Muscle of leg (tissue), 11 donors: ENCODE results near the gene RNF150. TPM values are rescaled to one million over a fixed set of nuclear protein-coding genes. Genes with fewer than 3 reads are reported as not detected.

Source experiments
- DNase-seq: peaks from one replicate; pipeline ENCODE4 v3.0.0; 2013
- H3K27ac ChIP-seq: one replicate; pipeline ENCODE4 v1.5.1; 2013; ENCODE audit warnings: mild to moderate bottlenecking, low read length, control low read depth
- H3K27me3 ChIP-seq: one replicate; pipeline ENCODE4 v1.6.1; 2013; ENCODE audit warnings: low read length; ENCODE audit not compliant: control insufficient read depth, insufficient read depth
- H3K36me3 ChIP-seq: one replicate; pipeline ENCODE4 v1.6.1; 2013; ENCODE audit warnings: low read length; ENCODE audit not compliant: control insufficient read depth, insufficient read depth
- H3K4me1 ChIP-seq: one replicate; pipeline ENCODE4 v1.6.1; 2013; ENCODE audit warnings: low read length; ENCODE audit not compliant: control insufficient read depth, insufficient read depth
- H3K4me3 ChIP-seq: one replicate; pipeline ENCODE4 v1.5.1; 2013; ENCODE audit warnings: low read length, control low read depth
- H3K9me3 ChIP-seq: replicated peaks from 2 replicates; pipeline ENCODE4 v1.6.1; 2013; ENCODE audit warnings: low read depth, low read length; ENCODE audit not compliant: control insufficient read depth
- WGBS: methylation state at CpG from one replicate; pipeline ENCODE4 v1.1.5; 2013; ENCODE audit warnings: missing lambda C conversion rate; ENCODE audit not compliant: insufficient coverage; 5-methylcytosine and 5-hydroxymethylcytosine counted together
- polyA plus RNA-seq, 8 donors: library from polyadenylated mRNA; unstranded; fragments of 120-200 nt; gene quantifications; one replicate each; pipeline versions ENCODE4 v1.2.1 to v1.2.3, GENCODE V29; 2013; ENCODE audit warnings: inconsistent platforms in 1 of 8, low replicate concordance in 1 of 8; ENCODE audit not compliant: insufficient read length in 8 of 8, insufficient read depth in 1 of 8
- total RNA-seq: library from RNA; stranded (reverse); fragments of 120-200 nt; gene quantifications from one replicate; pipeline ENCODE4 v1.2.4, GENCODE V29; 2013

RNF150 gene
- total and polyA plus RNA-seq, 9 donors, result 21.0 to 44.6 (median 33.8) TPM

DNA sequence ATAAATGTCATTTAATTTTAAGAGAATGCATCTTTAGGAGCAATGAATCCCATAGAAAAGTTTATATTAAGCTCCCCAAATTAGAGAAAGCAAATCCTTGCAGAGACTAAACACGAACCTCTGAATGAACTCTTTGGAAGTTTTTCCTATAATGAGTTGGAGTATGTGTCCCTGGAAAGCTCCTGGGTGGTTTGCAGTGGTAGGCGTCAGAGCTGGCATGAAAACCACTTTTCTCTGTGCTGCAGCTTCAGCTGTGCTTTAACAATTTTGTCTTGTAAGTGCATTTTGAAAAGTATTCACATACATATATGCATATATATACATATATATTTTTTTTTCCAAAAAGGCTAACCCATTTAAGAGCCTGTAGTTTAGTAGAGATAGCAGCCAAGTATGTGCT, 228.4 kb downstream of the RNF150 start:
- DNase-seq, result peak; percentile 88
- no CpG with 5 or more reads among the region's 2 CpGs for WGBS
- no peaks in the 10 kb centered on the region for H3K27me3 ChIP-seq
- H3K9me3 ChIP-seq, result no peaks in the 10 kb centered on the region
- peaks cover 28% of the 10 kb centered on the region for H3K4me1 ChIP-seq
- no peaks in the 10 kb centered on the region for H3K36me3 ChIP-seq
- peak overlapping the region; percentile 22 for H3K27ac ChIP-seq
- no peak overlapping the region for H3K4me3 ChIP-seq

DNA sequence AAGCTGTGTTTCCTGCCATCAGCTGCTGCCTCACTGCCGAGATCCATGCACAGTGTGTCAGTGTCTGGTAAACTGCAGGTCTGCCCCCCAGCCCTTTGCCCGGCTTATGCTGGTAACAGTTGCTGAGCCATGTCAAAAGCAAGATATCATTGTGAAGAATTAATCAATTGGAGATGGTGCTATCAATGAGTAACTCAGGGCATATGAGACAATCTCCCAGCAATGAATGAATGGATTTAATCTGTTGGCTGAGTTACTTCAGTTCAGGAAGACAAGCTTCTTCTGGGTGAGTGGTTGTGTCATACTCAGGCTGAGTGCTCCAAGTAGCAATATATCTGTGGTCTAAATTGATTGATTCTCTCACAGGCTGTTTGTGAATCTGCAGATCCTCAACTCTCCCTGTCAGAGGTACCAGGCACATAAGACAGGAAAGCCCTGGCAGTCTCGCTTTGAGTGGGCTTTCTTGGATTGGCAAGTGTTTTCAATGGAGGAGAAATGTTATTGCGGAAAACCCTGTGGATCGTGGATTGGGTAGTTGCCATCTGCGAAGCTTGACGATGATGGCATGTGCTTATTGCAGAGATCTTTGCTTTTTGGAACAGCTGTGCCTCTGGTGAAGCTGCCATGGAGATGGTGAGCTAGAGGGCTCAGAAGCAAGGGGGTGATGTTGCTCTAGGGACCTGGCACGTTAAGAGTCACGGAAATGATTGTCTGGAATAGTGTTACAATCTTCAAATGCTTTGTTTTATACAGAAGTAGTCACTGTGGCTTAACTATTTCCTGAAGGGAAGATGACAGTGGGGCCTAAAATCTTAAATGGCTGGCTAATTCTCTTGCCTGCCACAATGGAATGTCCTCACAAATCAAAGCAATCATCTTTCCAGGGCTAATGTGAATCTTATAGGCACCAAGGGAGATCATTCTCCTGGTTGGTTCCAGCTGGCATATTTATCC, 229.5 kb downstream of the RNF150 start:
- 48% methylated on average over 9 of the region's 9 CpGs for WGBS
- peak overlapping the region; percentile 65 for H3K27ac ChIP-seq
- DNase-seq, result peak; percentile 71

DNA sequence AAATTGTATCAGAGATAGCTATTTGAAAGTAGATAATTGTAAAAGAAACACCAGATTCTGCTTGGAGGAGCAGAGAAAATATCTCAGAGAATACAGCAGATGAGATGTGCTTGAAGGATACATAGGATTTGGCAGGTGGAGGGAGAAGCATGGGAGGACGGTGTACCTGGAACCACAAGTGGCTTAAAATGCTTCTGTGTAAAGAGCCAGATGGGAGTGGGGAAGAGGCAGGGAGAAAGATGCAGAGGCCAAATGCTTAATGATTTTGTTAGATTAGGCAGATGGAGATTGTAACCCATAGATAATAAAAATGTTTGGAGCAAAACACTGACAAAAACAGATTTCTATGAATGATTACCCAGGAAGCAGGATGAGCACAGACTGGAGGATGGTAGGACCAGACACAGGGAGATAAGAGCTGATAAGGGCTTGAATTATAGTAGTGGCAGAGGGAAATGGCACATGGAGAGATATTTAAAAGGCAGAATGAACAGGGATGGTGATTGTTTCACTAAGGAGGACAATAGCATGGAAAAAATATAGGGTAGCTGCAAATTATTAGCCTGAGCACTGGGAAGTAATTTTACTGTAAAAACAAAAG, 231.4 kb downstream of the RNF150 start:
- Histone ChIP-seq H3K27ac (no peak overlapping the region), H3K27me3 (no peaks in the 10 kb centered on the region), H3K4me3 (no peak overlapping the region), H3K4me1 (peaks cover 28% of the 10 kb centered on the region), H3K9me3 (no peaks in the 10 kb centered on the region), H3K36me3 (no peaks in the 10 kb centered on the region)
- 69% methylated on average over 1 of the region's 1 CpG for WGBS
- no peak for DNase-seq

More for the DNA sequence above, 229.5 kb downstream of the RNF150 start:
- Histone ChIP-seq H3K4me3 (no peak overlapping the region), H3K36me3 (no peaks in the 10 kb centered on the region), H3K4me1 (peaks cover 28% of the 10 kb centered on the region), H3K9me3 (no peaks in the 10 kb centered on the region), H3K27me3 (no peaks in the 10 kb centered on the region)

DNA sequence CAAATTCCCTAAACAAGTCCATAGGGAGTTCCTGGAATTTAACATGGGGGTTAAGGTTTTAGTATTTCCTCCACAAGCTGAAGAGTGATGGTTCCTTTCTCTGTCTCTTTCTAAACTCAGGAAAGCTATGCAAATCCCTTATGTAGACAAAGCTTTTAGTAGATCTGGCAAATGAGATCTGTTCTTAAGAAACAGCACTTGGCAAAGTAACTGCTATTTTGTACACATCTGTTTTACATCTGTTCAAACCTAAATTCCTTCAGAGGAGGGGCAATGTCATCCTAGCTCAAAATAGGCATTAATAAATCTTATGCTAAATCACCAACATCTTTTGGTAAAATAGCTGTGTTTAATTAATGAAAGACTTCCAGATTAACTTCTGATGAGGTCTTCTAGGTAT, 239.3 kb downstream of the RNF150 start:
- DNase-seq, result peak; percentile 95
- no peaks in the 10 kb centered on the region for H3K27me3 ChIP-seq
- peak overlapping the region; percentile 65 for H3K27ac ChIP-seq
- H3K36me3 ChIP-seq, result no peaks in the 10 kb centered on the region
- H3K9me3 ChIP-seq, result no peaks in the 10 kb centered on the region
- peaks cover 9% of the 10 kb centered on the region for H3K4me1 ChIP-seq
- no peak overlapping the region for H3K4me3 ChIP-seq

DNA sequence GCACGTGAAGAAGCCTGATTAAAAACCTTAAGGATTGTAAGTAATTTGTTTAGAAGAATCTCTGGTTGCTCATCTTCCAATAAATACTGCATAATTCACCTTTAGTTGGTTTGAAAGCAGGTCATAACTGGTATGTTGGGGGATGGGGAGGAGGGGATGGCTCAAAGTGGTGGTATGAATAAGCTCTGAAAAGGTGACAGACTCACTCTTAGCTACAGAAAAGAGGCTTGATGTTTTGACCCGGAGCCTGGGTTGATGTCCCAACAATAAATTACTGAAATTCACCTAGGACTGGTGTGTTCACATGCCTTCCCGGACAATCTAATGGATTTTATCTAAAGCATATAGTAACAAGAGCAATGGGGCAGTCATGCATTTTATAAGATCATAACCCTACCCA, 245.2 kb downstream of the RNF150 start:
- no peak overlapping the region for H3K4me3 ChIP-seq
- H3K36me3 ChIP-seq, result no peaks in the 10 kb centered on the region
- peaks cover 3% of the 10 kb centered on the region for H3K4me1 ChIP-seq
- H3K9me3 ChIP-seq, result peaks cover 10% of the 10 kb centered on the region
- WGBS, result no CpG with 5 or more reads among the region's 3 CpGs
- DNase-seq, result no peak
- no peak overlapping the region for H3K27ac ChIP-seq
- no peaks in the 10 kb centered on the region for H3K27me3 ChIP-seq

DNA sequence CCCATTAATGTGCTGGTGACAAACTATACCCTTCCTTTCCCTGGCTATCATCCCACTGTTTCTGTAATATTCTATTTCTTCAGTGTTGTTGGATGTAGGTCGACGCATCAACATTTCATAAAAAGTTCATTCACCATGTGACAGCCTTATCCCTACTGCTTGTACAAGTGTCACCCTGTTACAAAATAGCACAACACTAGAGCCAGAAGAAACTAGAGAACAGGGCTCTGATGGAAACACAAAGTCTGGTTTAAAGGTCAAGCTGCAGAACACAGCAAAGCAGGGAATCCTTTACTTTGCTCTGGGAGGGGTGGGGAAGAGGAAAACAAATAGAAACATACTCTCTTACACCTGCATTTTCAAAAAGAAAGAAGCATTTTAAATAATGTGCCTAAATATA, 245.8 kb downstream of the RNF150 start:
- Histone ChIP-seq H3K4me1 (no peaks in the 10 kb centered on the region), H3K4me3 (no peak overlapping the region), H3K27ac (no peak overlapping the region), H3K36me3 (no peaks in the 10 kb centered on the region), H3K9me3 (peaks cover 10% of the 10 kb centered on the region), H3K27me3 (no peaks in the 10 kb centered on the region)
- DNase-seq, result no peak
- no CpG with 5 or more reads among the region's 2 CpGs for WGBS

DNA sequence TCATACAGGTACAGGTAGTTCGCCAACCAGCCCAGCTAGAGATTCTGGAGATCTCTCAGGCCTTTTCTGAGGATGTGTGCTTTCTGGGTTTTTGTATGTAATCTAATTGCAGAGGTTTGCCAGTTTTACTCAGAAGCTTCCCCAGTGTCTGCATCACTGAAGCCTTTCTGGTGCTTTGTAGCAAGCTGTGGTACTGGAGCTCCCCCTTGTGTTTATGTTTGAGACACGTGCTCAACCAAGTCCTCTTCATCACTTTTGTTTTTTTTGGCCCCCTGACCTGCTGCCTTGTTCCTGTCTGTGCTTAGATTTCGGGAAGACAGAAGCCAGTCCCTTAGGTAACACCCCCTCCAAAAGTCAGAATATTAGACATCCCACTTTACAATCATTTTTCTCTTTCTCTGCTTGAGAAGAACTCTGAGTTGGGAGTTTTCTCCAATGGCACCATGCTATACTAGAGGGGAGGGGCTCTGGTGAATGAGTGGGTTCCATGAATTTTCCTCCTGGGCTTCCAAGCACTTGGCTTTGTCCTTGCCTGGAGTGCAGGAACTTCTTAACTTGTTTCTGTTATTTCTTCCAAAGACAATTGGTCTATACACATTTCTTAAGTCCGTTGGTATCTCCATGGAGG, 248.7 kb downstream of the RNF150 start:
- Histone ChIP-seq H3K4me1 (no peaks in the 10 kb centered on the region), H3K4me3 (no peak overlapping the region), H3K36me3 (no peaks in the 10 kb centered on the region), H3K27ac (no peak overlapping the region), H3K27me3 (no peaks in the 10 kb centered on the region), H3K9me3 (peaks cover 10% of the 10 kb centered on the region)
- WGBS, result 0% methylated on average over 1 of the region's 4 CpGs
- peak; percentile 83 for DNase-seq

DNA sequence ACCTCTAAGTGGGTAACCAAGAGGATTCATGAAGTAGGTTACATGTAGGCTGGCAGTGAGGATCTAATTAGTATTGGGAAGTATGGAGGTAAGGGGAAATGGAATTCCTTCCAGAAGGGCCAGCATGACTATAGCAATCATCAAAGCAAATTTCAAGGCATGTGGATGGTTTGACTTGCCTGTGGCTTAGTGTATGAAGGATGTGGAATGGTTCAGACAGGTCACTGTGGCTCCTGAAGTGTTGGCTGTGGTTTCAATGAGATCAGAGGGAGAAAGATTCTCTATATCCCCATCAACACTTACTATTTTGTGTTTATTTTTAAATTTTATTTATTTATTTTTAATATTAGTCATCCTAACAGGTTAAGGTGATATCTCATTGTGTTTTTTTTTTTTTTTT, 255.5 kb downstream of the RNF150 start:
- peaks cover 7% of the 10 kb centered on the region for H3K9me3 ChIP-seq
- DNase-seq, result no peak
- H3K4me1 ChIP-seq, result peaks cover 15% of the 10 kb centered on the region
- no peak overlapping the region for H3K27ac ChIP-seq
- no peaks in the 10 kb centered on the region for H3K36me3 ChIP-seq
- no peaks in the 10 kb centered on the region for H3K27me3 ChIP-seq
- no peak overlapping the region for H3K4me3 ChIP-seq

DNA sequence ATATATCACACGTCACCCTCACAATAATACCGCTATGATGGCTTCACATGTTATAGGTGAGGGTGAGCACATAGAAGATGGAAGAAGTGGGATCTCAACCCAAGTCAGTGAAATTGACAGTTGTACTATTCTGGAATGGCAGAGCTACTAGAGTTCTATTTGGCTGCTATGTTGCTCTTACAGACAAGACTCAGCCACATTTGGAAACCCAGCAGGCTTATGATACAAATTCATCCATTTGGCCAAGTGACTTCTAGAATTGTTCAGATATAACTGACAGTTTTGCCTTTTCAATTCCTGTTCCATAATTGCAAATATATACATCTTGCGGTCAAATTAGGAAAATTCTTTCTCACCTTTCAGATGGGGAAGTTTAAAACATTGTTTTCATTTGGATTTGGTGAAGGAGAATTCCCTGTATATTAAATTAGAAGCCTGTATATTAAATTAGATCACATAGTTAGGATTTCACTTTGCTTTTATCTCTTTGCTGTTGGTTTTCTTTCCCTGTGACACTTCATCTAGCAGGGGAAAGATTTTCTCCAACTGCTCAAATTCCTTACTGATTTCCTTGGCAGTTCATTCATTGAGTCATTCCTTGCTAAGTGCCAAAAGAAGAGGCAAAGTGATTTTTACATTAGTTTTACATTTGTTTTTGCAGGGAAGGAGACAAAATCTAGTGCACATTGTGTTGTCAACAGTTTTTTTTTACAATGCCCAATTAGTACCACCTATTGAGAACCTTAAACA, 256.5 kb downstream of the RNF150 start:
- peak overlapping the region; percentile 57 for H3K27ac ChIP-seq
- H3K27me3 ChIP-seq, result no peaks in the 10 kb centered on the region
- no peaks in the 10 kb centered on the region for H3K36me3 ChIP-seq
- H3K4me3 ChIP-seq, result no peak overlapping the region
- peak; percentile 93 for DNase-seq
- H3K4me1 ChIP-seq, result peaks cover 15% of the 10 kb centered on the region
- no CpG with 5 or more reads among the region's 3 CpGs for WGBS
- H3K9me3 ChIP-seq, result peaks cover 7% of the 10 kb centered on the region
